Measurements from ENCODE around the gene GRIPAP1.

DNA sequence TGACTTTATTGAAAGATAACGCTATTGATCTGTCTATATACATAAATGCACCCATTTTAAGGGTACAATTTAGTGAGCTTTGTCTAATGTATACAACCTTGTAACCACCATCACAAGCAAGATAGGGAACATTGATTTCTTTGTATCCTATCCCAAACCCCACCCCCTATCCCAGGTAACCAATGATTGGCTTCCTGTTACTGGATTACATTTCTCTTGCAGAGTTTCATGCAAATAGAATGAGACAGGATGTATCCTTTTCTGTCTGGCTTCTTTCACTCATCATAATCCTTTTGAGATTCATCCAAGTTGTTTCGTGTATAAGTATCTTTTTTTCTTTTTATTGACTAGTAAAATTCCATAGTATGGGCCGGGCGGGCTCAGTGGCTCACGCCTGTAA lies 1.6 kb upstream of the GRIPAP1 start:
- TF ChIP-seq, protein P1, sequence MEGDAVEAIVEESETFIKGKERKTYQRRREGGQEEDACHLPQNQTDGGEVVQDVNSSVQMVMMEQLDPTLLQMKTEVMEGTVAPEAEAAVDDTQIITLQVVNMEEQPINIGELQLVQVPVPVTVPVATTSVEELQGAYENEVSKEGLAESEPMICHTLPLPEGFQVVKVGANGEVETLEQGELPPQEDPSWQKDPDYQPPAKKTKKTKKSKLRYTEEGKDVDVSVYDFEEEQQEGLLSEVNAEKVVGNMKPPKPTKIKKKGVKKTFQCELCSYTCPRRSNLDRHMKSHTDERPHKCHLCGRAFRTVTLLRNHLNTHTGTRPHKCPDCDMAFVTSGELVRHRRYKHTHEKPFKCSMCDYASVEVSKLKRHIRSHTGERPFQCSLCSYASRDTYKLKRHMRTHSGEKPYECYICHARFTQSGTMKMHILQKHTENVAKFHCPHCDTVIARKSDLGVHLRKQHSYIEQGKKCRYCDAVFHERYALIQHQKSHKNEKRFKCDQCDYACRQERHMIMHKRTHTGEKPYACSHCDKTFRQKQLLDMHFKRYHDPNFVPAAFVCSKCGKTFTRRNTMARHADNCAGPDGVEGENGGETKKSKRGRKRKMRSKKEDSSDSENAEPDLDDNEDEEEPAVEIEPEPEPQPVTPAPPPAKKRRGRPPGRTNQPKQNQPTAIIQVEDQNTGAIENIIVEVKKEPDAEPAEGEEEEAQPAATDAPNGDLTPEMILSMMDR (IDR thresholded peaks at IDR 0.05; ENCODE audit: low read depth, low read length): no peak
- no peak for TF ChIP-seq MYC (IDR thresholded peaks at IDR 0.05; ENCODE audit: low read depth, low read length)
- no peak for TF ChIP-seq MAX (IDR thresholded peaks at IDR 0.05; ENCODE audit: low read depth, low read length)
